ENCODE results near the gene NF1.

DNA sequence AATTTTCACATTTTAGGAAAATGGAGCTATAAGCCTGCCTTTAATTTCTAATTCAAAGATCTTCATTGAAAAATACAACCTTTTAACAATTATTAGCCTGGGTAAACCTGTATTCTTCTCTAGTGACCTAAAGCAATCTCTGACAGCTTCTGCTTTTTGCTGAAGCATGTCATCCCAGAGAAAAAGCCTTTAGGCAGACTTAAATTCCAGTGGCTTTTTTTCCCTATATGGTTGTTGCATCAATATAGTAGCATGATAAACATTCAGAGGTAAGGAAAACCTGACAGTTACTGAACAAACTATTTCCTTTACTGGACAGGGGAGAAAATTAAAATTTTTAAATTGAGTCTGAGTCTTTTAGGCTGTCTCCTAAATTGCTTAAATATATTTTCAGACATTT lies 234.4 kb downstream of the NF1 start:
- TF ChIP-seq, protein P1, sequence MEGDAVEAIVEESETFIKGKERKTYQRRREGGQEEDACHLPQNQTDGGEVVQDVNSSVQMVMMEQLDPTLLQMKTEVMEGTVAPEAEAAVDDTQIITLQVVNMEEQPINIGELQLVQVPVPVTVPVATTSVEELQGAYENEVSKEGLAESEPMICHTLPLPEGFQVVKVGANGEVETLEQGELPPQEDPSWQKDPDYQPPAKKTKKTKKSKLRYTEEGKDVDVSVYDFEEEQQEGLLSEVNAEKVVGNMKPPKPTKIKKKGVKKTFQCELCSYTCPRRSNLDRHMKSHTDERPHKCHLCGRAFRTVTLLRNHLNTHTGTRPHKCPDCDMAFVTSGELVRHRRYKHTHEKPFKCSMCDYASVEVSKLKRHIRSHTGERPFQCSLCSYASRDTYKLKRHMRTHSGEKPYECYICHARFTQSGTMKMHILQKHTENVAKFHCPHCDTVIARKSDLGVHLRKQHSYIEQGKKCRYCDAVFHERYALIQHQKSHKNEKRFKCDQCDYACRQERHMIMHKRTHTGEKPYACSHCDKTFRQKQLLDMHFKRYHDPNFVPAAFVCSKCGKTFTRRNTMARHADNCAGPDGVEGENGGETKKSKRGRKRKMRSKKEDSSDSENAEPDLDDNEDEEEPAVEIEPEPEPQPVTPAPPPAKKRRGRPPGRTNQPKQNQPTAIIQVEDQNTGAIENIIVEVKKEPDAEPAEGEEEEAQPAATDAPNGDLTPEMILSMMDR (IDR thresholded peaks at IDR 0.05): no peak
- TF ChIP-seq EP300 (IDR thresholded peaks at IDR 0.05): no peak

All from gastroesophageal sphincter (tissue), 3 donors.